NCI-H1048 (cell line): Measurements from ENCODE around the gene CDCA5.
"Not testable (repeated sequence)": the region's sequence is repeated elsewhere in the genome, so short reads cannot be mapped to it uniquely, and the experiment has no call there.

ENCODE experiments used
- DNase-seq: peaks from one replicate; lab custom pipeline; 2025; lab: John Stamatoyannopoulos, UW

Gene CDCA5

DNA sequence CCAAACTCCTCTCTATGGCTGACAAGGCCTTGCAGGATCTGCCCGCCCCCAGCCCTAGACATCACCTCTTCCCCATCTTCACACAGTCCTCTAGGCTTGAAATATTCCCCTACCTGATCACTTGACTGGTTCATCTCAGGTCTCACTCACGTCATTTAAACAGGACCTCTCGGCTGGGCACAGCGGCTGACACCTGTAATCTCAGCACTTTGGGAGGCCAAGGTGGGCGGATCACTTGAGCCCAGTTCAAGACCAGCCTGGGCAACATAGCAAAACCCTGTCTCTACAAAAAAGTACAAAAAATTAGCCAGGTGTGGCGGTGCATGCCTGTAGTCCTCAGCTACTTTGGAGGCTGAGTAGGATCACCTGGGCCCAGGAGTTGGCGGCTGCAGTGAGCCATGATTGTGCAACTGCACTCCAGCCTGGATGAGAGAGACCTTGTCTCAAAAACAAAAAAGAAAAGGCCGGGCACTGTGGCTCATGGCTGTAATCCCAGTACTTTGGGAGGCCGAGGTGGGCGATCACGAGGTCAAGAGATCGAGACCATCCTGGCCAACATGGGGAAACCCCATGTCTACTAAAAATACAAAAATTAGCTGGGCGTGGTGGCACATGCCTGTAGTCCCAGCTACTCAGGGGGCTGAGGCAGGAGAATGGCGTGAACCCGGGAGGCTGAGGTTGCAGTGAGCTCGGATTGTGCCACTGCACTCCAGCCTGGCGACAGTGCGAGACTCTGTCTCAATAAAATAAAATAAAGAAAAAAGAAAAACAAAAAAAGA is 35.2 kb upstream of the CDCA5 start:
- not testable (repeated sequence) for DNase-seq

DNA sequence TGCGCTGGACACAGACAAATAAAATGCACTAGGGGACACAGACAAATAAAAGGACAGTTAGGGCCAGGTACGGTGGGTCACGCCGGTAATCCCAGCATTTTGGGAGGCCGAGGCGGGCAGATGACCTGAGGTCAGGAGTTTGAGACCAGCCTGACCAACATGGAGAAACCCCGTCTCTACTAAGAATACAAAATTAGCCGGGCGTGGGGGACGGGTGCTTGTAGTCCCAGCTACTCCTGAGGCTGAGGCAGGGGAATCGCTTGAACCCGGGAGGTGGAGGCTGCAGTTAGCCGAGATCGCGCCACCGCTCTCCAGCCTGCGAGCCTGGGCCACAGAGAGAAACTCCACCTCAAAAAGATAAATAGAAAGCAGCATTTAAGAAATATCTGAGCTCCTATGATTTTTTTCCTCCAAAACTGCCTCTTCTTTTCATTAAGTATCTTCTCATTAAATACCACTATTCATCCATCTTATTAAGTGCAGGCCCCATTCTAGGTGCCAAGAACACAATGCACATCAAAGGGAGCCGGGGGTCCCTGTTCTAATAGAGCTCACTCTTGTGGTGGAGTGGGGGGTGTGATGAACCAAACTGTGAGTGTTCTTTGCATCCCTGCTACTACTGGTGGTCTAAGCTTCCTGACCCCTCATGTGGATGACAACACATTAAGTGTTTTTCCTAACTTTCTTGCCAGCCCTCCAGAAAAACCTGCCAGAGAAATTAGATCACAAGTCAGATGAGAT is 34.4 kb upstream of the CDCA5 start:
- DNase-seq: no peak

DNA sequence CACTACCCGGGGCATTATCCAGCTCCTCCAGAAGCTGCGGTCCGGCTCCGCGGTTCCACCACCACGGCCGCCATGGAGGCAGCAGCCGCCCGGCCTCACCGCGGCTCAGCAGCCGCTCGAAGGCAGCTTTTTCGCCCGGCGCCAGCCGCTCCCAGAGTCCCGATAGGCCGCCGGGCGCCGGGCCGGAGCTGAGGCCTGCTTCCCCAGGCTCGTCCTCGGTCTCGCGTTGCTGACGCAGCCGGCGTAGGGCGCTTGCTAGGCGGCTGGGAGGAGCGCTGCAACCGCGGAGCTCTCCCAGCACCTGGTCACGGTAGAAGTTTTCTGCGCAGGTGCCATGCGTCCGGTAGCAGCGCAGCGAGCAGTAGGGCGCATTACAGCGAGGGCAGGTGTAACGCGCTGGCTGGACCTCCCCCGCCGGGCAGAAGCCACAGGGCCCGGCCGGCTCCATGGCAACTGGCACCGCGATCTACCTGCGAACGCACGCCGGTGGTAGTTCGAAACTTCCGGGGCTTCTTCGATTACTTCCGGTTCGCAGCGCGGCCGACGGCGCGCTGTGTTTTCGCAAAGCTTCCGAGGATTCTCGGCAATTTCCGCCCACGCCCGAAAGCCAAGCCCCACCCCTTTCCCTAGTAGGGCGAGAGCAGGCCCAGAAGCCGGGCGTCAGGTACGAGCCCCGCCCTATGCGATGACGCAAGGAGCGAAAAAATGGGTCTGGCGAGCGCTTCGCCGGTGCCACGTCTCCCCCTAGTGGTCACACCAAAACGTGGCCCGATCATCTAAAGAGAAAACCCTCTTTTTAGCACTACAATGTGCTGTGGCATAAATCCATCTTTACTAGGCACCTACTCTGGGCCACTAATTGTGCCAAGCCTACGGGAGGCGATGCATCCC is 33.6 kb upstream of the CDCA5 start, which contains the start of gene ZNHIT2:
Gene ZNHIT2 (minus strand): TSS at position 496 of the 891 bp plus-strand sequence. CDS start 48 bp downstream, at position 448.
- DNase-seq: peak; percentile 99

DNA sequence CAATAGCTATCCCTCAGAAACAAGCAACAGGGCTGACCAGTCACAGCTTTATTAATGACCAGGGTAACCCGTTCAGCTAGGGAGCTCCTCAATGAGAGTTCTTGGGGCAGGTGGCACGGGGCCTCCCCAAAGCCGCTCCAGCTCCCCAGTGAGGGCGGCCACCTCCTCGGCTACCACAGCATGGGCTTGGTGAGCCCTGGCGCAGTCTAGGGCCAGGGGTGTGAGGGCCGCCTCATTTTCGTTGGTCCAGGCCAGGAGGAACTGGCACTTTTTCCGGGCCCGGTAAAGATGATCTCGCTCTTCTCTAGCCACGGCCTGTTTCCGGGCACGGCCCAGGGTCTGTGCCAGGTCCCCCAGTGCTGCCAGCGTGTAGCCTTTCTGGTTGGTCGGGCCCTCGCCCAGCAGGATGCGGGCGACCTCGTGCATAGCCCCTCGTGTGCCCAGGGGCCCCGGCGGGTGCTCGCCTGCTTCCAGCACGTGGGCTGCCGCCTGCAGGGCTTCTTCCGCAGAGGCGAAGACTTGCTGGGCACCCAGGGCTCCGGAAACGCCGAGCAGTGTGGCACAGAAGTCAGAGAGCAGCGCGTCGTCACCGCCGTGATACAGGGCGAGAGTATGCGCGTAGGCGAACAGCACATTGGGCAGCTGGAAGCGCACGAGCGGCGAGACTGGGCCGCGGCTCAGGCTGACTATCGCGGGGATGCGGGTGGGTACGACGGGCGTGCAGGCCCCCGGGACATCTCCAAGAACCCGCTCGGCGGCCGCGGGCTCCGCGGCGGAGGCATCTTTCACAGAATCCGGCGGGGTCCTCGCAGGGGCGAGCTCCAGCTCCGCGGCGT is 32.7 kb upstream of the CDCA5 start:
- no peak for DNase-seq

DNA sequence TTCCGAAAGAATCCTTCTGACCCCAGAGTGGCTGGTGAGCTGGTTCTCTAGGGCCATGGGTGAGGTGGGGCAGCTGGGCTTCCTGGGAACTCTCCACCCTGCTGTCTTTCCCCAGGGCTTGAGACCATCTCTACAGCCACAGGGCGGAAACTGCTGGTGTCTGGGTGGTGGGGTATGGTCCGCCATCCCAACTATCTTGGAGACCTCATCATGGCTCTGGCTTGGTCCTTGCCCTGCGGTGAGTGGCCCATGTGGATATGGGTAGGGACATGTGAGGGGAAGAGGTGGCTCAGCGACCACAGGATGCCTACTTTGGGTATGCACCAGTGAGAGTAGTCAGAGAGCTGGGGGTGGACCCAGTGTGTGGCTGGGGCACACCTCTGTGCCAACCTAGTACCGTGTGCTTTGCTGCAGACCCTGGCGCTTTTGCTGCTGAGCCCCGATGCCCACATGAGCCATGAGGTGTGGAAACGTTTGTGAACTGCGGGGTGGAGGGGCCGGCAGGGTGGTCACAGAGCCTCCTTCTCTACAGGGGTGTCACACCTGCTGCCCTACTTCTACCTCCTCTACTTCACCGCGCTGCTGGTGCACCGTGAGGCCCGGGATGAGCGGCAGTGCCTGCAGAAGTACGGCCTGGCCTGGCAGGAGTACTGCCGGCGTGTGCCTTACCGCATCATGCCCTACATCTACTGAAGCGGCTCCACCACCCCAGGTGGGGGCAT is 31.7 kb upstream of the CDCA5 start:
- no peak for DNase-seq

DNA sequence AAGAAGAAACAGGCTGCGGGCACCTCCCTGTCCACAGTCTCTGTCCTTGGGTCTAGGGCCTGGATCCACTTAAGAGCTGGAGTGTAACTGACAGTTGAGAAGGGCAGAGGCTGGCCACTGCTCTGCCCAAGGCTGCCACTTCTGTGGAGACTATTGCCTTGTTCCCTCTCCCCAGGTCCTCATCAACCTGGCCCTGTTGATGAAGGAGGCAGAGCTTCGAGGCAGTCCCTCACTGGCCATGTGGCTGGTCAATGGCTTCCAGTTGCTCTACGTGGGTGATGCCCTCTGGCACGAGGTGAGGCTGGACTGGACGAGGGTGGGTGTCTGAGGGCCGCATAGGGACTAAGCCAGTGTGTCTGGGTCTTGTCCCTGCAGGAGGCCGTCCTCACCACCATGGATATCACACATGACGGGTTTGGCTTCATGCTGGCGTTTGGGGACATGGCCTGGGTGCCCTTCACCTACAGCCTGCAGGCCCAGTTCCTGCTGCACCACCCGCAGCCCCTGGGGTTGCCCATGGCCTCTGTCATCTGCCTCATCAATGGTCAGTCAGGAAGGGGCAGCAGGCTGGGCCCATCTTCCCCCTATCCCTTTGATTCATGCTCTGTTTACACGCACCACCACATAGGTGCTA is 30.8 kb upstream of the CDCA5 start:
- DNase-seq: no peak

DNA sequence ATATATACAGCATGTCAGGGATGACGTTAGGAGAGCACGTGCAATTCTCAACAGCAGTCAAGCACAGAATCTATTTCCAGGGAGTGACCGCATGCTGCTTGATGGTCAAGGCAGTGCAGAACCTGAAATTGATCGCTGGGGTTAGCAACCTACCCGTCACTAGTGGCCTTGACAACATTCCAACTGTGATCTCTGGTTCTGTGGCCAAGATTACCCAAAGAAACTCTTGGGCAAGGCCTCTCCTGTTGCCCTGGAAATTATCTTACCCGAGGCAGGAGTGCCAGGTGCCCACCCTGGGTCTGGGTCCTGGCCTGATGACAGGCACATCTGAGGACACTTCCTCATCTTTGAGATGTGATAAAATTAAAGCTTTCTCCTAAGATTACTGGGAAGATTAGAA is 30.0 kb upstream of the CDCA5 start:
- DNase-seq: no peak

DNA sequence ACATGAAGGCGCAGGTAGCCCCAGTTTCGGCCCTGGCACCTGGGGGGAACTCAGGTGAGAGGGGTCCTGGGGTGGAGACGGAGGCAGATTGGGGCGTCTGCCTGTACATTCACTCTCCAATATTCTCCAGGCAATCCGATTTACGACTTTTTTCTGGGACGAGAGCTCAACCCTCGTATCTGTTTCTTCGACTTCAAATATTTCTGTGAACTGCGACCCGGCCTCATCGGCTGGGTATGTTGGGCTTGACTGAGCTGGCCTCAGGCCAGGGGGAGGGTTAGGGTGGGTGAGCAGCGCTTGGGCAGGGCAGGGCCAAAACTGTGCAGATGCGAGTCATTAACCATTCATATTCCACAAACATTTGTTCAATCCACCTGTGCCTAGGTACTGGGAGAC is 29.5 kb upstream of the CDCA5 start:
- DNase-seq: no peak

DNA sequence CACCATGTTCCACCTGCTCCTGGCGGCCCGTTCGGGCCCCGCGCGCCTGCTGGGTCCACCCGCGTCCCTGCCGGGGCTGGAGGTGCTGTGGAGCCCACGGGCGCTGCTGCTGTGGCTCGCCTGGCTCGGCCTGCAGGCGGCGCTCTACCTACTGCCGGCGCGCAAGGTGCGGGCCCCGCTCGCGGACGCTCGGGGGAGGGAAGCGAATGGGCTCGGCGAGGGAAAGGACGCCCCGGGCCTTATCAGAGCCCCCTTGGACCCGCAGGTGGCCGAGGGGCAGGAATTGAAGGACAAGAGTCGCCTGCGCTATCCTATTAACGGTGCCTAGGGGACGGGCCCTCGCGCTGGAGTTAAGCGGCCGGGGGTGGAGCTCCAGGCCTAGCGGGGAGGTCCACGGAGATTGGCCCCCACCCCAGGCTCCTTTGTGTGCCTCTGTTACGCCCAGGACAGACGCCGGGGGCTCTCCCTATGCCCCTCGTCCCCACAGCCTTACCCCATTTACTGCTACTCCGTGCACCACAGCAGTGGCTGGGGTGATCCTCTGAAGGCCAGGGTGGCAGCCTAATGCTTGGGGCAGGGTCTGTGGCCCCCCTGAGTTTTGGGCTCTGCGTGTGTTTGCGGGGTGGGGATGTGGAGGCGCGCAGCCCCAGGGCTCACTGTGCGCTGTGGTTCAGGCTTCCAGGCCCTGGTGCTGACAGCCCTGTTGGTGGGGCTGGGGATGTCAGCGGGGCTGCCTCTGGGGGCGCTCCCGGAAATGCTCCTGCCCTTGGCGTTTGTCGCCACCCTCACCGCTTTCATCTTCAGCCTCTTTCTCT is 28.9 kb upstream of the CDCA5 start:
- no peak for DNase-seq

DNA sequence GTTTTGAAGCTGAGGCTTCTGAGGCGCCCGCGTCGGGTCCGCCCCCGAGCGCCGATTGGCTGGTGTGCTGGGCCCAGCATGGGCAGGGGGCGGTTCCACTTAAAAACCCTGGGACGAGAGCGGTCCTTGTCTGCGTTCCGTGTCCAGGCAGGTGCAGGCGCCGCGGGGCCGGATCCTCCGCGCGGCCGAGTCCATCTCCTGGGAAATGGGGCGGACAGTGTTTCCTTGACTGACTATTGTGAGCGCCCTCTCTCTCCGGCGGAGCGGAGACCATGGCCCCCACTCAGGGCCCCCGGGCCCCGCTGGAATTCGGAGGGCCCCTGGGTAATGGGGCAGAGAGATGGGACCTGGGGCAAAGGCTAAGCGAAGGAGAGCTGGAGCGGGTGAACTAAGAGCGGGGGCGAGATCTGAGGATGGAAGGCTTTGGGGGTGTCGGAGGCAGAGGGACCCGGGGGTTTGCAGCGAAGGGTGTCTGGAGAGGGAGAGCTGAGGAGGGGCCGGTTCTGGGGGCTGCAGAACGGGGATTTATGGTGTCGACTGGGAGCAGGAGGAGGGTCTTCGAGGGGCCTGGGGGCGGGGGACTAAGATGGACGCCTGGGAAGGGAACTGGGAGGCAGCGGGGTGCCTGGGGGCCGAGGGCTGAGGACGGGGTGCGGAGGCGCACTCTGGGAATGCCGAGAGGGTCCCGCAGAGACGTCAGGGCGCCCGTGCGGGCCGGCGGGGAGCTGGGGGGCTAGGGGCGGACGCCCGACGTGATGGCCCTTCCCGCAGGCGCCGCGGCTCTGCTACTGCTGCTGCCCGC is 28.1 kb upstream of the CDCA5 start, which contains the start of gene TM7SF2:
Gene TM7SF2 (plus strand): TSS at position 129 of the 802 bp plus-strand sequence. CDS start 144 bp downstream, at position 273.
- peak; percentile 92 for DNase-seq

DNA sequence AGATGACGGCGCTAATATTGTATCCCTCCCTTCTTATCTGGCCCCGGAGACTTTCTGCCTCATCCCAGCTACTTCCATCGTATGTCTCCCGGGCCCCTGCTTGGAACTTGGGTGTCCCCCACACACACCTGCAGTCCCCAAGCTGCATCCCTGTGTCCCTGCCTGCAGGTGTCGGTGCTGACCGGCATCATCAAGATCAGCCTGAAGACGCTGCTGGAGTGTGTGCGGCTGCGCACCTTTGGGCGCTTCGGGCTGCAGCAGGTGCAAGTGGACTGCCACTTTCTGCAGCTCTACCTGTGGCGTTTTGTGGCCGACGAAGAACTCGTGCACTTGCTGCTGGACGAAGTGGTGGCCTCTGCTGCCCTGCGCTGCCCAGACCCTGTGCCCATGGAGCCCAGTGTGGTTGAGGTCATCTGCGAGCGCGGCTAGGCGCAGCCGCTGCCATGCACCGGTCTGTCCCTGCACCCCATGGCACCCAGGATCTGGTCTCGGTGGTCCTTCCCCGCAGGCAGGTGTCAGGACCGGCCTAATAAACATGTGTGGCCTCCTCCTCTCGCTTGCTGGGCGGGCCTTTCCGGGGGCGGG is 27.4 kb upstream of the CDCA5 start:
- no peak for DNase-seq

DNA sequence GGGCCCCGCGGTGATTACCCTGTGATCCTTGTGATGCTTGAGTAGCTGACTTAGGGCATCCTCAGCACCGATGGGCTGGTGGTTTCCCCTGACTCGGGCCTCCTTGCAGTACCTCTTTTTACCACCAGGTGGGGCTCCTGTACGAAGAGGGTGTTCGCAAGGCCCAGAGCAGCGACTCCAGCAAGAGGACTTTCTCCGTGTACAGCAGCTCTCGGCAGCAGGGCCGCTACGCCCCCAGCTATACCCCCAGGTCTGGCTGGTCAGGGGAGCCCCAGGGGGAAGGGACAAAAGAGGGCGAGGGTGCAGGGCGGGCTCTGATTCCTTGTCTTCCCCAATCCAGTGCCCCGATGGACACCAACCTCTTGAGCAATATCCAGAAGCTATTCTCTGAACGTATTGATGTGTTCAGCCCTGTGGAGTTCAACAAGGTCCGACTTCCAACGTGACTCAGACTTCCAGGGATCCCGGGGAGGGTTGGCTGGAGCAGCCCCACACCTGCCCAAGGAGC is 26.6 kb upstream of the CDCA5 start:
- DNase-seq: peak; percentile 50

DNA sequence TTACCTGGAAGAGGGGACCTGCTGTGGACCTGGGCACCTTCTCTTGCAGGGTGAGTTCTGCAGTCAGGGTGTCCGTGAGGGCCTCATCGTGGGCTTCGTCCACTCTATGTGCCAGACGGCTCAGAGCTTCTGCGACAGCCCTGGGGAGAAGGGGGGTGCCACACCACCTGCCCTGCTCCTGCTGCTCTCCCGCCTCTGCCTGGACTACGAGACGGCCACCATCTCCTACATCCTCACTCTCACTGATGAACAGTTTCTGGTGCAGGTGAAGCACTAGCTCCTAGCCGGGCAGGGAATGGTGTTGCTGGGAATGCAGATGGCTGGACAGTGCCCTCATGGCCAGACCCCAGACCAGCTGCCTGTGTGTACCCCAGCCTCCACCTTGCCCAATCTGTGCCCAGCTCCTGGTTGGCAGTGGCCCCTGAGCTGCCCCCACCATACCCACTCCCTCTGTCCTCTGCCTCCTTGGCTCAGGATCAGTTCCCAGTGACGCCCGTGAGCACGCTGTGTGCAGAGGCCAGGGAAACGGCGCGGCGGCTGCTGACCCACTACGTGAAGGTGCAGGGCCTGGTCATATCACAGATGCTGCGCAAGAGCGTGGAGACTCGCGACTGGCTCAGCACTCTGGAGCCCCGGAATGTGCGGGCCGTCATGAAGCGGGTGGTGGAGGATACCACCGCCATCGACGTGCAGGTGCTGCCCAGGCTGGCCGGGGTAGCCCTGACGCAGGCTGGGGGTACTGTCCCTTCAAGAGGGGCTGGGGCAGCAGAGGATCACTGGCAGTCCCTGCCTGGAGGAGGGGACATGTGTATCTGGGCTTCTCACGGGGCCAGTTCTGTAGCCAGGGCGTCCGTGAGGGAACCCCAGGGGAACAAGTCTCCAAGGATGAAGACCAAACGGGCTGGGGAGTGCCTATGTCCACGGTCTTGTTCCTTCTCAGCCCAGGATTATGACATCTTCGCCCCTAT is 25.7 kb upstream of the CDCA5 start:
- no peak for DNase-seq

DNA sequence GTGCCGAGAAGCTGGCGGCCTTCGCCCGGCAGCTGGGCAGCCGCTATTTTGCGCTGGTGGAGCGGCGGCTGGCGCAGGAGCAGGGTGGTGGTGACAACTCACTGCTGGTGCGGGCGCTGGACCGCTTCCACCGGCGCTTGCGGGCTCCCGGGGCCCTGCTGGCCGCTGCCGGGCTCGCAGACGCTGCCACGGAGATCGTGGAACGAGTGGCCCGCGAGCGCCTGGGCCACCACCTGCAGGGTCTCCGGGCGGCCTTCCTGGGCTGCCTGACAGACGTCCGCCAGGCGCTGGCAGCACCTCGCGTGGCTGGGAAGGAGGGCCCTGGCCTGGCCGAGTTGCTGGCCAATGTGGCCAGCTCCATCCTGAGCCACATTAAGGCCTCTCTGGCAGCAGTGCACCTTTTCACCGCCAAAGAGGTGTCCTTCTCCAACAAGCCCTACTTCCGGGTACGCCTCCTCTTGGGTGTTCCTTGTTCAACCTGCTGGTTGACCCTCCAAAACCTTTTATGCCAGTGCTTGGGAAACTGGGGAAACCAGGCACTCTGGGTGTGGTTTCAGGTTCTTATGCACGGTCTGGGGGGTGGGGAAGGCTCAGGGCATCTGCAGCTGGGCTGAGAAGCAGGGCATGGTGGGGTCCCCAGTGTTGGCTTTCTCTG is 24.8 kb upstream of the CDCA5 start:
- DNase-seq: no peak

DNA sequence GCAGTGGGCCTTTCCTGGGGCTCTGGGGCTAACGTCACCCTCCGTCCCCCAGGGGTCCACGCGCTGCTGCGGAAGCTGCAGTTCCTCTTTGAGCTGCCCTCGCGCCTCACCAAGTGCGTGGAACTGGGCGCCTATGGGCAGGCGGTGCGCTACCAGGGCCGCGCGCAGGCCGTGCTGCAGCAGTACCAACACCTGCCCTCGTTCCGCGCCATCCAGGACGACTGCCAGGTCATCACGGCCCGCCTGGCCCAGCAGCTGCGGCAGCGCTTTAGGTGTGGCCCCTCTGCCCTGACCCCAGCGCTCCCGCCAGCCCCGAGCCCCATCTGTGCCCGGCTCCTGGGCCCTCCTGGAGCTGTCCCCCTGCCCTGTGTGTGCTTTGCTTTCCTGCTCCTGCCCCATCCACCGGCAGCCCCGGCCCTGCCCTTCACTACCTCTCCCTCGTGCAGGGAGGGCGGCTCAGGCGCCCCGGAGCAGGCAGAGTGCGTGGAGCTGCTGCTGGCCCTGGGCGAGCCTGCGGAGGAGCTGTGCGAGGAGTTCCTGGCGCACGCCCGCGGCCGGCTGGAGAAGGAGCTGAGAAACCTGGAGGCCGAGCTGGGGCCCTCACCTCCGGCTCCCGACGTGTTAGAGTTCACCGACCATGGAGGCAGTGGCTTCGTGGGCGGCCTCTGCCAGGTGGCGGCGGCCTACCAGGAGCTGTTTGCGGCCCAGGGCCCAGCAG is 24.1 kb upstream of the CDCA5 start:
- no peak for DNase-seq
